Mammary epithelial cell (primary cell): ENCODE measurements around the gene ZBTB20.

ENCODE experiments used
- EZH2 ChIP-seq: IDR thresholded peaks from 2 replicates; pipeline ENCODE4 v1.6.1; 2012; ENCODE audit warnings: low read length, inconsistent platforms, borderline replicate concordance
- TF ChIP-seq, protein P1 (sequence below), 2 donors: IDR thresholded peaks in 1 of 2; conservative IDR thresholded peaks in 1 of 2; 2 replicates each; pipeline ENCODE4 v1.5.1; 2011 to 2012; ENCODE audit warnings: inconsistent platforms in 2 of 2, low read length in 2 of 2, mild to moderate bottlenecking in 2 of 2, control low read depth in 1 of 2, low read depth in 1 of 2; ENCODE audit not compliant: insufficient read depth in 1 of 2; ENCODE audit errors: extremely low read depth in 1 of 2

DNA sequence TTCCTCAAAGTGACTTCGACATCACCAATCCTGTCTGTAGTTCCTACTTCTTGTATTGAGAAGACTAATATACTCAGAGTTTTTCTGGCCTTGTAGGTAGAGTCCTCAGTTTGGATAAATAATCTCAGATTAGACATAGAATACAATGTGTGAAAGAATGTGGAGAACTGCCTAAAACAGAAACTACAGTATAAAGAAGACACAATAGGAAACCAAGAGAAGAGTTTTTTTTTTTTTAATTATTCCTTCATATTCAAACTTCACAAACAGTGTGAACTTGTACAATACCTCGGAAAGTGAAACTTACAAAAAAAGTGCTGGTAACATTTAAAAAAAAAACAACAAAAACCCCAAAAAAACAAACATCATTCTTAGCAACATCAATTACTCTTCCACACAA, 832.8 kb downstream of the ZBTB20 start:
- TF ChIP-seq, protein P1, sequence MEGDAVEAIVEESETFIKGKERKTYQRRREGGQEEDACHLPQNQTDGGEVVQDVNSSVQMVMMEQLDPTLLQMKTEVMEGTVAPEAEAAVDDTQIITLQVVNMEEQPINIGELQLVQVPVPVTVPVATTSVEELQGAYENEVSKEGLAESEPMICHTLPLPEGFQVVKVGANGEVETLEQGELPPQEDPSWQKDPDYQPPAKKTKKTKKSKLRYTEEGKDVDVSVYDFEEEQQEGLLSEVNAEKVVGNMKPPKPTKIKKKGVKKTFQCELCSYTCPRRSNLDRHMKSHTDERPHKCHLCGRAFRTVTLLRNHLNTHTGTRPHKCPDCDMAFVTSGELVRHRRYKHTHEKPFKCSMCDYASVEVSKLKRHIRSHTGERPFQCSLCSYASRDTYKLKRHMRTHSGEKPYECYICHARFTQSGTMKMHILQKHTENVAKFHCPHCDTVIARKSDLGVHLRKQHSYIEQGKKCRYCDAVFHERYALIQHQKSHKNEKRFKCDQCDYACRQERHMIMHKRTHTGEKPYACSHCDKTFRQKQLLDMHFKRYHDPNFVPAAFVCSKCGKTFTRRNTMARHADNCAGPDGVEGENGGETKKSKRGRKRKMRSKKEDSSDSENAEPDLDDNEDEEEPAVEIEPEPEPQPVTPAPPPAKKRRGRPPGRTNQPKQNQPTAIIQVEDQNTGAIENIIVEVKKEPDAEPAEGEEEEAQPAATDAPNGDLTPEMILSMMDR (conservative IDR thresholded peaks at IDR 0.05 in 1 of 2, IDR thresholded peaks at IDR 0.05 in 1 of 2; ENCODE audit: extremely low read depth in 1 of 2, insufficient read depth in 1 of 2, low read depth in 1 of 2, low read length in 2 of 2) = no peak
- TF ChIP-seq EZH2 = no peak
